ENCODE data around the gene TMEM208.

DNA sequence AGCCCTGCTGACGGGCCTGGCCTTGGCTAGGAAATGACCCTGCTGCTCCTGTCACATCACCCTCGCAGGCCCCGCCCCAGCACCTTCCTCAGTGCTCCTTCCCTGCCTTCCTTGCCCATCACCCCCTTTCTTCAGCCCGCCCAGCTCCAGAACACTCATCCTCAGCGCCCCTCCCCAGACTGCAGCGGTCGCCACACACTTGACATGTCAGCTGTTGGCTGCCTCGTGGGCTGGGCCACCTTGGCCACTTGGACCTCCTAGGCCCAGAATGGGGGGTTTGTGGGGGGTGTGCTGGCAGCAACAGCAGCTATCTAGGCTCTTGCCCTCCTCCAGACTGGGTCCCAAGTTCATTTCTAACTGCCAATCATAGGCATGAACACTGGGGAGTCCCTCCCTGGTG is 17.4 kb upstream of the TMEM208 start:
- TF ChIP-seq, protein P1, sequence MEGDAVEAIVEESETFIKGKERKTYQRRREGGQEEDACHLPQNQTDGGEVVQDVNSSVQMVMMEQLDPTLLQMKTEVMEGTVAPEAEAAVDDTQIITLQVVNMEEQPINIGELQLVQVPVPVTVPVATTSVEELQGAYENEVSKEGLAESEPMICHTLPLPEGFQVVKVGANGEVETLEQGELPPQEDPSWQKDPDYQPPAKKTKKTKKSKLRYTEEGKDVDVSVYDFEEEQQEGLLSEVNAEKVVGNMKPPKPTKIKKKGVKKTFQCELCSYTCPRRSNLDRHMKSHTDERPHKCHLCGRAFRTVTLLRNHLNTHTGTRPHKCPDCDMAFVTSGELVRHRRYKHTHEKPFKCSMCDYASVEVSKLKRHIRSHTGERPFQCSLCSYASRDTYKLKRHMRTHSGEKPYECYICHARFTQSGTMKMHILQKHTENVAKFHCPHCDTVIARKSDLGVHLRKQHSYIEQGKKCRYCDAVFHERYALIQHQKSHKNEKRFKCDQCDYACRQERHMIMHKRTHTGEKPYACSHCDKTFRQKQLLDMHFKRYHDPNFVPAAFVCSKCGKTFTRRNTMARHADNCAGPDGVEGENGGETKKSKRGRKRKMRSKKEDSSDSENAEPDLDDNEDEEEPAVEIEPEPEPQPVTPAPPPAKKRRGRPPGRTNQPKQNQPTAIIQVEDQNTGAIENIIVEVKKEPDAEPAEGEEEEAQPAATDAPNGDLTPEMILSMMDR (IDR thresholded peaks at IDR 0.05 in 4 of 5, conservative IDR thresholded peaks at IDR 0.05 in 1 of 5): no peak
- TF ChIP-seq POLR2A (IDR thresholded peaks at IDR 0.05): no peak

Data from gastrocnemius medialis (tissue), 4 donors.